Umbilical cord (tissue), 2 donors: ENCODE results near the gene HYAL3. TPM values are rescaled to one million over a fixed set of nuclear protein-coding genes. Genes with fewer than 3 reads are reported as not detected.

Experiments used
- DNase-seq: peaks from one replicate; pipeline ENCODE4 v3.0.0-alpha.2; 2015; ENCODE audit warnings: low spot score
- total RNA-seq: library from RNA; depleted of rRNA; stranded (reverse); fragments of >200 nt; gene quantifications from one replicate; pipeline ENCODE4 v1.2.3, GENCODE V29; 2014; ENCODE audit warnings: low replicate concordance; ENCODE audit not compliant: insufficient read depth

HYAL3 gene
- total RNA-seq, 1 donor from 2014 or later, result 7.5 TPM

GRCh38 chr3:50330330-50330729, 31.1 kb upstream of the HYAL3 start:
- DNase-seq, result no peak

- DNase-seq, result peak; percentile 99
Observed at GRCh38 chr3:50327943-50328691, 28.9 kb upstream of the HYAL3 start, which contains the start of gene TUSC2. TUSC2 (minus strand) TSS chr3:50328223; CDS start chr3:50328099, 124 bp downstream.

DNA sequence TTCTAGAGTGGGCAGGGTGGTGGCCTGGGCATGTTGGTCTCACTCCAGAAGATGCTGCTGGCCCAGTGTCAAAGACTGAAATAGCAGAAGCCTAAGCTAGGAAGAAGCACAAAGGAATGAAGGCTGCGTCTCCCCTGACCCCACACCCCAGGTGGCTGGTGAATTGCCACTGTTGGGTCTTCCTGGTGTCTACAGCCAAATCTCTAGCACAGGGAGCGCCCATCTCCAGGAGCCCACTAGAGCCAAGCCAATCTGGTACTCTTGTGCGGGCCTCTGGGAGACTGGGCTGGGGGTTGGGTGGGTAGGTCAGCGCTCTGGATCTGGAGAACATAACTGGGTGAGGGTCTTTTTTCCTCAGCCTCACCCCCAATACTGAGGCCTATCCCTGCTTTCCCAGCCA, 27.9 kb upstream of the HYAL3 start:
- no peak for DNase-seq

DNA sequence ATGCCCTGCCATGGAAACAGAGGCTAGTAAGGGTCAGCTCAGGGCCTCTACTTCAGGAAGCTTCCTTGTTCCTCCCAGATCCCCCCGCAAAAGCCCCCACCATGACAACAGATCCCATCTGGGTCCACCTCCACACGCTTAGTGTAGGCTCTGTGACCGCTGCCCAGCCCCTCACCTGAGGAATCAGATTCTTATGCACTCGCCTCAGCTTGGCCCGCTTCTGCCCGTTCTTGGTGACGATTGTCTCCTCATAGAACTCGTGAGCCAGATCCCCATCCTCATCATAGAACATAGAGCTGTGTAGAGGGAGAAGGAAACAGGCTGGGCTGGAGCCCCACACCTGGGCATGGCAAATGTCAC, 27.0 kb upstream of the HYAL3 start:
- no peak for DNase-seq

- no peak for DNase-seq
Observed at GRCh38 chr3:50325497-50326181, 26.4 kb upstream of the HYAL3 start.

GRCh38 chr3:50325113-50325480, 25.9 kb upstream of the HYAL3 start:
- no peak for DNase-seq

DNA sequence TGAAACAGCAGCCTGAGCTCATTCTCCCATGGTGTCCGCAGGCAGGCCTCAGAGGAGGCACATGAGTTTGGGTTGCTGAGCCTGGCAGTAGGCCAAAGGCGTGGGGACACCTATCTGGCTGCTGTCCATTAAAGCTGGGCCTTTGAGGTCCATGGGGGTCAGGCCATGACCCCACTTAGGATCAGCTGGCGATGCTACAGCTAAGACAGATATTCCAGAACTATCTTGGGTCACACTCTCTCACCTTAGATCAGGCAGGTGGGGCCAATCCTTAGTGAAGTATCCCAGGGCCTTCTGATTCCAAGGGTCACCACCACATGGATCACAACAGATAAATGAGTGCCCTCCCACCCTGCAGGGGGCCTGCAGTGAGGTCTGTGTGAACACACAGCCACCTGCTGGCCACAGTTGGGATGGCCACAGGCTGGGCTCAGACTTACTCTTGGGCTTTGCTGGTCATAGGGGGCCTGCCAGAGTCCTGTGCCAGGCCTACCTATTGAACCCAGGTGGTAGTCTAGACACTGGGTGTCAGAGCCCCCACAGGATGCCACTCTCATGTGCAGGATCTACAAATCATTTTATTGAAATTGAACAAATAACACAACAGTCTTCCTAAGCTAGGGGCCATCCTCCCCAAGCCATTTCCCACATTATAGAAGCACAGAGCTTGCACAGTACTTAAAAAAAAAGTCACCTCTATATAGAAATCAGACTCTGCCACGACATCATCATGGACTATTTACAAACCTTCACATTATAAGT, 25.3 kb upstream of the HYAL3 start:
- peak; percentile 65 for DNase-seq

- no peak for DNase-seq
Observed at GRCh38 chr3:50323614-50324199, 24.5 kb upstream of the HYAL3 start.

DNA sequence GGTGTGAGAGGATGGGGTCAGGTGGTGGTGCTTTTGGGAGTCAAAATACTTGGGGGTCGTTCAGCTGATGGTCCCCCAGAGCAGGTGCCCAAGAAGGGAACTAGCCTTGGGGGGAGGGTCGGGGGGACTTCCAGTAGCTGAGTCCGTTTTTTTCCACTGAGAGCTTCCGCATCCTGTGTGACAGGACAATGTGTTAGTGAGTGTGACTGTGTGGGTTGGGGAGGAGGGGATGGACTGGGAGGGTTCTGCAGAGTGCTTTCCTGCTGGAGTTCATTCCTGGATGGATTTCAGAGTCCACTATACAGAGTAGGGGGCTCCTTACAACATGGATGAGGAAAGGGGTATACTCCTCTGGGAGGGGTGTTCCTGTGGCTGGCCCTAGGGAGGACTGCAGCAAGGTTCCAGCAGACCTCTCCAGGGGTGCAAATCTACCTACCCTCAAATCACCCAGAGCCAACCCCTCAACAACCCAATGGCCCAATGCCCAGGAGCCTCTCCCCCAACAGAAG, 23.9 kb upstream of the HYAL3 start:
- DNase-seq, result no peak

GRCh38 chr3:50322386-50323091, 23.3 kb upstream of the HYAL3 start, which contains the start of gene HYAL2:
HYAL2 (minus strand) TSS chr3:50322745; CDS start chr3:50320489, 2,256 bp downstream.
- DNase-seq, result no peak

DNA sequence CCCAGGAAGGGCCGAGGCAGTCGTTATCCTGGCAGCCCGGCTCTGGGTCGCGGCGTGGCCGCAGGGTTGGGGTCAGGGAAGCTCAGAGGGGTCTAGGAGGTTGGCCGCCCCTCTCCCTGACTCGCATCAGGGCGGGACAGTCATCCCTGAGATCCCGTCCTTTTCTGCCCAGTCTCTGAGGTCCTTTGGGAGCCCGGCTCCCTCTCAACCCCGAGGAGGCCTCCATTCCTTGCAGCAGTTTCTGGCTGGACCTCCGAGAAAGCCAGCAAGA, 22.8 kb upstream of the HYAL3 start:
- DNase-seq, result no peak

DNA sequence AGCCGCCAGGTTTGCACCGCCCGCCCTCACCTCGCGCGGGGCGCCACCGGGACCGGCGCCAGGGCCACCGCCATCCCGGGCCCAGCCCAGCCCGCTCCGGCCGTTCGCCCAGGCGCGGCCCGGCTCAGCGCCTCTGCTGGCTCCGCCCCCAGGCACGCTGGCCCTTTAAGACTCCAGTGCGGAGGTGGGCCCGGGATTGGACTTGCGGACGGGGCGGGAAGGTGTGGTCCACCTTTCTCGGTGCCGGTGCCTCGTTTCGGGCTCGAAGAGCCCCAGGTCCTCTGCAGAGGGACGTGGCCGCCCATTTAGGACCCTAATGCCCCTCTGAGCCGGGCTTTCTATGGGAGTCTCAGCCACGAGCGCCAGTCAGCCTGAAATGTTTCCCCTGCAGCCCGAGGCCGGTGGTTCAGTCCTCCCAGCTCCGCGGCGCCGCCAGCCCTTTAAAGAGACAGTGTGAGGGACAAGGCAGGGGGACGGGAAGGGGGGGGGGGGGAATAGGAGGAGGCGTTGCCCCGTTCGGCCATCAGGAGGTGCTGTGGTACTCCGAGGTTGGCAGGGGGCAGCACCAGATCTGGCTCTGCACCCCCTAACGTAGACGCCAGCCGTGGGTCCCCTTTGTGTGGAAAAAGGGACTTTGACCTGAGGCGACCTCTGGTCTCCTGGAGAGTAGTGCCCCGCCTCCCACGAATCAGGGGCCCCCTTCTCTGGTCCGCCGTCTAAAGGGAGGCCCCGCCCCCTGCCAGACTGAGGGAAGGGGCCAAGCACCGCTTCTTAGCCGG, 22.3 kb upstream of the HYAL3 start:
- DNase-seq, result peak; percentile 95

- peak; percentile 86 for DNase-seq
Observed at GRCh38 chr3:50320853-50321335, 21.7 kb upstream of the HYAL3 start.

DNA sequence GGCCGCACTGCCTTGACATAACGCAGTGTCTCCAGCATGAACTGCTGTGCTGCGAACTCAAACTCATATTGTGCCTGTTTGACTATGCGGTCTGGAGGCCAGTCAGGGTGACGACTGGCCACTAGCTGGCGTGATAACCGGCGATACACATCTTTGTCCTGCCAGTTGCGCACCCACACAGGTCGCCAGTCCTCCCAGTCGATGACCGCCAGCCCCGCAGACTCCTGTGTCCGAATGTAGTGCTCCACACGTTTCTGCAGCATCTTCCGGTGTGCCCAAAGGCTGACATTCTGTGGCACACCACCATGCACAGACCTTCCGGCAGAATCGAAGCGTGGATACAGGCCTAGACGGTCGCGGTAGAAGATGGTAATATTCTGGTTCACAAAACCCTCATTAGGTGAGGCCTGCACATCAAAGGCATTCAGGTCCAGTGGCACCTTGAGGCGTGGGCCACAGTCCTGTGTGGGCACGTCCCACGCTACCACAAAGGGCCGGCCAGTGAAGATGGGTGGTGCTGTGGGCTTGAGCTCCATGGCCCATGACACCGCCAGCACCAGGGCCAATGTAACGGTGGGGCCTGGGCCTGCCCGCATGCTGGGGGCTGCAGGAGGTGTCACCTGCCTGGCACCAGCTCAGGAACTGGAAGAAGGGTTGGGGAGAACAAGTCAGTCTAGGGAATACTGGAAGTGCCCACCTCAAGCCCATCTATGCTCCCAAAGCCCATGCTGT, 20.9 kb upstream of the HYAL3 start:
- no peak for DNase-seq

DNA sequence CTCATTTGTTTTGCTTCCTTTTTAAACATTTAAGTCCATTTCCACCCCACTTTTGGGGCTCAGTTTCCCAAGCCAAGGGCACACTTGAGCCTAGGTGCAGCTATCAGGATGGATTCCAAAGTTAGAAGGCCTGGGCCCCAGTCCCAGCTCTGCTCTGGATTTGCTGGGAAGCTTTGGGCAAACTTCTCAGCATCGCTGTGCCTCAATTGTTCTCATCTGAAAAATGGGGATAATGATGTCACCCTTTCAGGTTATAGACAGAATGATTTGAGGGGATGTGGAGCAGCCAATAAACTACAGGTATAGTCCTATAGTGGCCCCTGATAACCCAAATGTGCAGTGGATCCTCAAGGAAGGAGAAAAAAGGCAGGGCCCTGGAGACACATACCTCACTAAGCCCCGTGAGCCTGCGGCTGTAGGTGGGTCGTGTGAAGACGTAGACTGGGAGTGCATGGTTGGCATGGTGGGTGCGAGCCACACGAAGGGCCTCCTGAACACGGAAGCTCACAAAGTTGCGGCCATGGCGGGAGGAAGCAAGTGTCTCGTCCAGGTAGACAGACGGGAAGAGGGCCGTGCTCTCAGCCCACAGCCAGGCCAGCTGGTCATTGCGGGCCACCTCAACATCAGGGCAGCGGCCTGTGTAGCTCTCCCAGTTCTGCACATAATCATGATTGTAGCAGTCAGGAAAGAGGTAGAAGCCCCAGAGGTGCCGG, 20.1 kb upstream of the HYAL3 start:
- DNase-seq, result no peak

DNA sequence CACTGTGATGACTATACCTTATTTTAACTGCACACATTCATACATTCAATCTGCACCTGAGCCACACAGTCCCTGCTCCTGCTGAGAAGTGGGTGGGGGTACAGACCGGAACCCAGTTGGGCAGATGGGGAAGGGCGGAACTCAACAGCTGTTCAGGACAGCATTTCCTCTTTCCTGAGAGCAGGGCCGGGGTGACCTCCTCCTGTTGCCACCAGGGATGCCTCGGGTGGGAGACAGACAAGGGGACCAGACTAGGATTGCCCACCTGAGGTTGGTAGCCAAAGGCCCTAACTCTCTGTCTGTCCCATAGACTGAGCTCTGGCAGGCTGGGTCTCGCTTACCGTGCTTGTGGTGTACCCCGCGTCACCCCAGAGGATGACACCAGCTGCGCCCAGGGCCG, 19.4 kb upstream of the HYAL3 start:
- DNase-seq, result no peak

DNA sequence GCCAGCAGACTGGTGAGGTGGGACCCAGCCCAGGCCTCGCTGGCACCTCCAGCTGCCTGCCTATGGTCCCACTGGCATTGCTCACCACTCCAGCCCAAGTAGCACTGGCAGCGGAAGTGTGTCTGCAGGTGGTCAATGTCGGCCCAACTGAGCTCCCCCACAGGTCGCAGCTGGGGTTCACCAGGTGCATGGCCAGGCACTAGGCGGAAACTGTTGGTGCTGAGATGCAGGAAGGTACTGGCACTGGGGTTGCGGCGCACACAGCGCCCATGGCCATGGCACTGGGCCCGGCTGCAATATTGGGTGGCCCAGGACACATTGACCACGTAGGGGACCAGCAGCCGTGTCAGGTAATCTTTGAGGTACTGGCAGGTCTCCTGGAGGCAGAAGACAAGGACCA, 19.0 kb upstream of the HYAL3 start:
- DNase-seq, result no peak

GRCh38 chr3:50317300-50317699, 18.1 kb upstream of the HYAL3 start:
- no peak for DNase-seq

DNA sequence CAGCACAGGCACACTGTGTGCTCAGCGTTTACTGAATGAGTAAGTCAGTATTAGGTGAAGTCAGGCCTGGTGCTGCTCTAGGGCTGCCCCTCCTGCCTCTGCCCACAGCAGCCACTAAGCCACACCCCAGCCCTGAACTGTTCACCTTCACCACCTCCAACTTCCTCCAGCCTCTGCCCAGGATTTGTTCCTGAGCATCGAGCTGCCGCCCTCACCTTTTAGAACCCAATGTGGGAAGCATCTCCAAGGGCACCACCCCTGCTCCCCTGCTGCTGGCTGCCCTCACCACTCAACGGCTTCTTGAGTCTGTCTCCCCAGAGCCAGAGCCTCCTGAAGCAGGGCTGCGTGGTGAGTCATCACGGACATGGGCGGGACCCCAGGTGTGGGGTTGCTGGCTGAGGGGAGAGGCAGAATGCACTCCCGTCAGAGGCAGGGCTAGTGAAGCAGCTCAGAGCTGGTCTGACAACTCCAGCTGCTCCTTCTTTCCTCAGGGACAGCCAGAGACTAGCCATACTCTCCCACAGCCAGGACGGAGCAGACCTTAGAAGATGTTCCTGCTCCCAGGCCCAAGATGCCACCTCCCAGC, 17.5 kb upstream of the HYAL3 start:
- peak; percentile 71 for DNase-seq
